ENCODE data around the gene OR6C74.
A peak's percentile ranks its signal among the peaks of the same experiment; 100 is the strongest.

The OR6C74 gene

GRCh38 chr12:55244309-55244708 is at the start of gene OR6C74:
Gene OR6C74 (plus strand): TSS chr12:55244609. CDS start chr12:55247288, 2,679 bp downstream.
- no peak for DNase-seq (ENCODE audit: low read depth)

- DNase-seq (ENCODE audit: low read depth): no peak
Measured at GRCh38 chr12:55220725-55221124, 23.7 kb upstream of the OR6C74 start, which contains the start of gene OR10A7. Gene OR10A7 (plus strand): TSS chr12:55221025. CDS start chr12:55221025, 0 bp downstream.

- no peak for DNase-seq (ENCODE audit: low read depth)
Measured at GRCh38 chr12:55226523-55226922, 17.9 kb upstream of the OR6C74 start.

- no peak for DNase-seq (ENCODE audit: low read depth)
Measured at GRCh38 chr12:55227643-55228042, 16.8 kb upstream of the OR6C74 start.

GRCh38 chr12:55246159-55246558 is 1.8 kb downstream of the OR6C74 start:
- DNase-seq (ENCODE audit: low read depth): no peak

- DNase-seq (ENCODE audit: low read depth): peak; percentile 0
Measured at GRCh38 chr12:55250944-55251343, 6.5 kb downstream of the OR6C74 start.

- no peak for DNase-seq (ENCODE audit: low read depth)
Measured at GRCh38 chr12:55253281-55253680, 8.9 kb downstream of the OR6C74 start.

GRCh38 chr12:55256831-55257230 is 12.4 kb downstream of the OR6C74 start:
- DNase-seq (ENCODE audit: low read depth): no peak

GRCh38 chr12:55258303-55258702 is 13.9 kb downstream of the OR6C74 start:
- DNase-seq (ENCODE audit: low read depth): no peak

- DNase-seq (ENCODE audit: low read depth): no peak
Measured at GRCh38 chr12:55280991-55281390, 36.6 kb downstream of the OR6C74 start.

- DNase-seq (ENCODE audit: low read depth): no peak
Measured at GRCh38 chr12:55289999-55290398, 45.6 kb downstream of the OR6C74 start.

Data from amniotic epithelial cell (primary cell).